Measurements from ENCODE around the gene GMPPB. TPM values are rescaled to one million over a fixed set of nuclear protein-coding genes. Genes with fewer than 3 reads are reported as not detected.
A peak's percentile ranks its signal among the peaks of the same experiment; 100 is the strongest.

Gene GMPPB
- polyA plus RNA-seq, 5 donors = 9.2 to 21.5 (median 12.3) TPM

DNA sequence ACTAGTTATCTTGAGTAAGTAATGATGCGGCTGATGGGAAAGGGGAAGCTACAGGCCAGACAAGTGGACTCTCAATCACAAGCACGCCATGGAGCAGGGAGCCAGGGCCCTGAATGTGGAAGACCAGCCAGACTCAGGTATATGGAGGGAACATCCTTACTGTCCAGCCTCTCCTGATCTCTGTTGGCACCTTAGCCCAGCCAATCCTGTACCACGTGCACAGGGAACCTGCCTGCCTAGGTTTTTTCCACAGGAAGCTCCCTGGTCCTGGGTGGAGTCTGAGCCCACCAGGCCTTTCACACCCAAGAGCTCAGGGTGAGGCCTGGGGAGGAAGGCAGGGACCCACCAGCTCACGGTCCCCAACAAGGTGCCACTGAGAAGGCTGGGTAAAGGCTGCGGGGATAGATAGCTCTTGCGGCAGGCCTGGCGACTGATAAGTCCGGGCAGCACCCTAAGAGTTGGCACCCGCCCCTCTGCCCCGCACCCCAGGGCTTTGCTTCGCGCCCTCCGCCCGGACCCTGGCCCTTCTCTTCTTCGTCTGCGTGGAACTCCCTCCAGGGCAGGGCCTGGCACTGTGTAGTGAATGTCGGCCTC is 50.5 kb downstream of the GMPPB start:
- DNase-seq = peak in 1 of 2 donors; percentile 6

DNA sequence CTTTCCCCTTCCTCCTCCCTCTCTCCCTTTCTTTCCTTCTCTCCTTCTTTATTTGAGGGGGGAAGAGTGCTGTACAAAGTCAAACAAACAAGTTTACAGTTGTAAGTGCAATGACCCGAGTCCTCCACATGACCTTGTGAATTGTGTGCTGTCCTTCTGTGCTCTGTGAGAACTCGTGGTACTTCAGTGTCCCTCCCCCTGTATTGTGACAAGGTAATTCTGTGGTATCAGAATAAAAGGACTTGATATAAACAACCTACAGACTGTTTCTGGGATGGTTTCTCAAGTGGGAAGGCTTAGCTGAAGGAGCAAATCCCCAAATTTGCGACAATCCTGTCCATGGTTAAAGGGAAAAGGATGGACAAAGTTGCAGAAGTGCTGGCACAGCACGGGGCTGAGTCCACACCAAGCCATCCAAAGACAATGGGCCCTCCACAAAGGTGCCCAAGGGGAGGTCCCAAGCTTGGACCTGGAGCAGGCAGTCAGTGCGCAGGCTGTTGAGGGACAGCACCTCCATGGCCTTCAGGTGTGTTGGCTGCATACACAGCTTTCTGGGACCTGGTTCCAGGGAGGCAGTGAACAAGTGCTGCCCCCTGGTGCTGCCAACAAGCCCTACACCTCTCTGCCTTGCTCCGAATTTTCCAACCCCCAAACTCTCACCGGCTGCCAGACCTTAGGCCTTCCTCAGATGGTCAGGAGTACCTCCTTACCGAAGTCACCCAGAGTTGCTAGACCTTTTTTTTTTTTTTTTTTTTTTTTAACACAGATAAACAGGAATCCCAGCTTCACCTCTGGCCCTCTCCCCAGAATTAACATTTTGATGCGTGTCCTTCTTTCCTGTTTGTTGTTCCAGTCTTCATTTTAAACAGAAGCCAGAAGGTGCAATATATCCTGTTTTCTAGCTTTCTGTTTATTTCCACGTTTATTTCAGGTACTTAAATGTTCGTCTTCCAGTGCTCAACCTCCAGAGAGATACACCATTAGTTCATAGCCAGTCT is 52.2 kb downstream of the GMPPB start:
- DNase-seq = peak; percentile 38 to 56

DNA sequence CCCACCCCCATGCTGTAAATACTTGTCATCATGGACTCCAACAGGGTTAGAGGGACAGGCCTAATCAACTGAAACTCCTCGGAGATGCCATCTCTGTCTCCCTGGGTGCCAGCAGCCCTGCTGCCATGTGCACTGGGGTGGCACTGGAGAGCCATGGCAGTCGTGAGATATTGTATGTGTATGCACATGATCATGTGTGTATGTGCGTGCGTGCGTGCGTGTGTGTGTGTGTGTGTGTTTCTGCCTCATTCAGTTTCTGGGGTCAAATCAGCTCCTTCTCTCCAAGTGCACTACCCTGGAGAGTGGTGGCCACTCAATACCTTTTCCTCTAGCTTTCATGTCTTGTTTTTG is 52.8 kb downstream of the GMPPB start:
- DNase-seq = no peak

Other genes starting within 250 kb of the GMPPB start
- gene BSN, start 169.5 kb downstream of the GMPPB start, polyA plus RNA-seq (ENCODE audit: insufficient read depth in 1 of 5, insufficient read length in 5 of 5, low replicate concordance in 1 of 5) = under 1 TPM; 0.73 to 0.97 (median 0.81) TPM
- gene APEH, start 49.6 kb downstream of the GMPPB start, polyA plus RNA-seq (ENCODE audit: insufficient read depth in 1 of 5, insufficient read length in 5 of 5, low replicate concordance in 1 of 5) = 100 to 1,000 TPM in 1 of 5 donors, 10 to 100 TPM in 4; 87.1 to 116 (median 90.4) TPM
- gene MST1, start 34.5 kb downstream of the GMPPB start, polyA plus RNA-seq (ENCODE audit: insufficient read depth in 1 of 5, insufficient read length in 5 of 5, low replicate concordance in 1 of 5) = 10 to 100 TPM; 21.3 to 54.2 (median 40.5) TPM
- gene RNF123, start 34.4 kb downstream of the GMPPB start, polyA plus RNA-seq (ENCODE audit: insufficient read depth in 1 of 5, insufficient read length in 5 of 5, low replicate concordance in 1 of 5) = 10 to 100 TPM; 25.9 to 33.5 (median 27.4) TPM
- gene AMIGO3, start 4.3 kb downstream of the GMPPB start, polyA plus RNA-seq (ENCODE audit: insufficient read depth in 1 of 5, insufficient read length in 5 of 5, low replicate concordance in 1 of 5) = 1 to 10 TPM in 4 of 5 donors, under 1 TPM in 1; 0.66 to 2.6 (median 1.9) TPM
- gene IP6K1, start 62.6 kb upstream of the GMPPB start, polyA plus RNA-seq (ENCODE audit: insufficient read depth in 1 of 5, insufficient read length in 5 of 5, low replicate concordance in 1 of 5) = 10 to 100 TPM; 37.1 to 50.3 (median 44.5) TPM
- gene CDHR4, start 75.9 kb upstream of the GMPPB start, polyA plus RNA-seq (ENCODE audit: insufficient read depth in 1 of 5, insufficient read length in 5 of 5, low replicate concordance in 1 of 5) = 1 to 10 TPM in 4 of 5 donors, under 1 TPM in 1; 0.73 to 5.8 (median 4.5) TPM
- 10 to 100 TPM; 10.6 to 25.0 (median 15.6) TPM for gene INKA1, start 79.3 kb upstream of the GMPPB start, polyA plus RNA-seq (ENCODE audit: insufficient read depth in 1 of 5, insufficient read length in 5 of 5, low replicate concordance in 1 of 5)
- 10 to 100 TPM; 62.5 to 90.7 (median 78.2) TPM for gene UBA7, start 90.0 kb upstream of the GMPPB start, polyA plus RNA-seq (ENCODE audit: insufficient read depth in 1 of 5, insufficient read length in 5 of 5, low replicate concordance in 1 of 5)
- gene TRAIP, start 132.6 kb upstream of the GMPPB start, polyA plus RNA-seq (ENCODE audit: insufficient read depth in 1 of 5, insufficient read length in 5 of 5, low replicate concordance in 1 of 5) = 10 to 100 TPM in 3 of 5 donors, 1 to 10 TPM in 2; 9.8 to 16.0 (median 12.6) TPM
- gene CAMKV, start 146.0 kb upstream of the GMPPB start, polyA plus RNA-seq (ENCODE audit: insufficient read depth in 1 of 5, insufficient read length in 5 of 5, low replicate concordance in 1 of 5) = under 1 TPM in 2 of 5 donors, not detected in 3; 0.06 to 0.09 TPM
- 1 to 10 TPM; 4.0 to 9.2 (median 7.0) TPM for gene MST1R, start 179.9 kb upstream of the GMPPB start, polyA plus RNA-seq (ENCODE audit: insufficient read depth in 1 of 5, insufficient read length in 5 of 5, low replicate concordance in 1 of 5)
- 10 to 100 TPM in 4 of 5 donors, 1 to 10 TPM in 1; 9.5 to 17.8 (median 12.0) TPM for gene MON1A, start 205.9 kb upstream of the GMPPB start, polyA plus RNA-seq (ENCODE audit: insufficient read depth in 1 of 5, insufficient read length in 5 of 5, low replicate concordance in 1 of 5)
- gene RBM6, start 216.2 kb upstream of the GMPPB start, polyA plus RNA-seq (ENCODE audit: insufficient read depth in 1 of 5, insufficient read length in 5 of 5, low replicate concordance in 1 of 5) = 100 to 1,000 TPM; 158 to 206 (median 176) TPM

Measured in right lung (tissue), 5 donors.